Glomerular visceral epithelial cell (primary cell): ENCODE results near the gene MICAL2.
"Not testable (repeated sequence)": the region's sequence is repeated elsewhere in the genome, so short reads cannot be mapped to it uniquely, and the experiment has no call there.

ENCODE experiments used
- DNase-seq: peaks from one replicate; pipeline ENCODE4 v3.0.0-alpha.2; 2016; ENCODE audit errors: extremely low spot score

The MICAL2 gene

GRCh38 chr11:12135185-12135584 lies 24.8 kb downstream of the MICAL2 start:
- no peak for DNase-seq

- no peak for DNase-seq
Measured at GRCh38 chr11:12137005-12137690, 26.8 kb downstream of the MICAL2 start.

GRCh38 chr11:12137938-12138731 lies 27.7 kb downstream of the MICAL2 start:
- peak; percentile 98 for DNase-seq

GRCh38 chr11:12139144-12139881 lies 28.9 kb downstream of the MICAL2 start:
- peak; percentile 70 for DNase-seq

- no peak for DNase-seq
Measured at GRCh38 chr11:12140186-12140793, 29.9 kb downstream of the MICAL2 start.

GRCh38 chr11:12141283-12141682 lies 30.9 kb downstream of the MICAL2 start:
- DNase-seq, result no peak

- DNase-seq, result no peak
Measured at GRCh38 chr11:12142176-12142575, 31.8 kb downstream of the MICAL2 start.

GRCh38 chr11:12142909-12143308 lies 32.5 kb downstream of the MICAL2 start:
- DNase-seq, result no peak

- DNase-seq, result no peak
Measured at GRCh38 chr11:12143461-12144258, 33.3 kb downstream of the MICAL2 start.

GRCh38 chr11:12144330-12145174 lies 34.2 kb downstream of the MICAL2 start:
- DNase-seq, result no peak

GRCh38 chr11:12146678-12147077 lies 36.3 kb downstream of the MICAL2 start:
- not testable (repeated sequence) for DNase-seq

- no peak for DNase-seq
Measured at GRCh38 chr11:12147827-12148226, 37.4 kb downstream of the MICAL2 start.

GRCh38 chr11:12148466-12148865 lies 38.1 kb downstream of the MICAL2 start:
- no peak for DNase-seq

GRCh38 chr11:12148882-12149281 lies 38.5 kb downstream of the MICAL2 start:
- DNase-seq, result no peak

- no peak for DNase-seq
Measured at GRCh38 chr11:12149672-12150225, 39.4 kb downstream of the MICAL2 start.

- no peak for DNase-seq
Measured at GRCh38 chr11:12150831-12151382, 40.5 kb downstream of the MICAL2 start.

GRCh38 chr11:12152321-12152720 lies 41.9 kb downstream of the MICAL2 start:
- DNase-seq, result no peak

GRCh38 chr11:12154871-12155668 lies 44.7 kb downstream of the MICAL2 start:
- no peak for DNase-seq

- no peak for DNase-seq
Measured at GRCh38 chr11:12155696-12156095, 45.3 kb downstream of the MICAL2 start.
